Measurements from ENCODE around the gene SAMHD1.
A peak's percentile ranks its signal among the peaks of the same experiment; 100 is the strongest.
"Not testable (repeated sequence)": the region's sequence is repeated elsewhere in the genome, so short reads cannot be mapped to it uniquely, and the experiment has no call there.

SAMHD1 gene

DNA sequence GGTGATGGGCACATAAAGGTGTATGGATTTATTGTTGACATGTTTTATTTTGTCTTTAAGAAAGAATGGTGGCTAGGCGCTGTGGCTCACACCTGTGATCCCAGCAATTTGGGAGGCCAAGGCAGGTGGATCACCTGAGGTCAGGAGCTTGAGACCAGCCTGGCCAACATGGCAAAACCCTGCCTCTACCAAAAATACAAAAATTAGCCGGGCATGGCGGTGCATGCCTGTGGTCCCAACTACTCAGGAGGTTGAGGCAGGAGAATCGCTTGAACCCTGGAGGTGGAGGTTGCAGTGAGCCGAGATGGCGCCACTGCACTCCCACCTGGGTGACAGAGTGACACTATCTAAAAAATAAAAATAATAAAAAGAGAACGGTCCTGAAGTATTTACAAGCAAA, 45.4 kb downstream of the SAMHD1 start:
- DNase-seq: not testable (repeated sequence)

DNA sequence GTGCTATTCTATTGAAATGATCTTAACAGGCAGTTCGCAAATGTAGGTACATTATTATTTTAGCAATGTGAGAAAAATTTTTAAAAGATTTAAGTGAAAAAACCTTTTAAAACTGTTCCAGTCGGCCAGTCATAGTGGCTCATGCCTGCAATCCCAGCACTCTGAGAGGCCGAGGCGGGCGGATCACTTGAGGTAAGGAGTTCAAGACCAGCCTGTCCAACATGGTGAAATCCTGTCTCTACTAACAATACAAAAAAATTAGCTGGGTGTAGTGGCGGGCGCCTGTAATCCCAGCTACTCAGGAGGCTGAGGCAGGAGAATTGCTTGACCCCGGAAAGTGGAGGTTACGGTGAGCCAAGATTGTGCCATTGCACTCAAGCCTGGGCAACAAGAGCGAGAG, 45.9 kb downstream of the SAMHD1 start:
- not testable (repeated sequence) for DNase-seq

DNA sequence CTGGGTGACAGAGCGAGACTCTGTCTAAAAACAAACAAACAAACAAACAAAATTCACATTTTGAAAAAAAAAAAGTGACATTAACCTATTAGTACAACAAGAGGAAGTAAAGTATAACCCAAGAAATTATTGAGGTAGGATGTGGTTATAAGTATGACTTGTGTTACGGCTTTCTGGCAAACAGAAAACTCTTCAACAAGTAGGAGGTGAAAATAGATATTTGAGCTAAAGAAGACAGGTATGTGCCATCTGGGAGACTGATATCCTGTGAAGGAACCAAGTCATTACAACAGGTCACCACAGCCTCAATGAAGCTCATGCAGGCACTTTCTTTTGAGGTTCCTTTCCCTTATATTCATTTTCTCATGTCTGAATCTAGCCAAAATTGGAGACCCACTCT, 46.8 kb downstream of the SAMHD1 start:
- no peak for DNase-seq

DNA sequence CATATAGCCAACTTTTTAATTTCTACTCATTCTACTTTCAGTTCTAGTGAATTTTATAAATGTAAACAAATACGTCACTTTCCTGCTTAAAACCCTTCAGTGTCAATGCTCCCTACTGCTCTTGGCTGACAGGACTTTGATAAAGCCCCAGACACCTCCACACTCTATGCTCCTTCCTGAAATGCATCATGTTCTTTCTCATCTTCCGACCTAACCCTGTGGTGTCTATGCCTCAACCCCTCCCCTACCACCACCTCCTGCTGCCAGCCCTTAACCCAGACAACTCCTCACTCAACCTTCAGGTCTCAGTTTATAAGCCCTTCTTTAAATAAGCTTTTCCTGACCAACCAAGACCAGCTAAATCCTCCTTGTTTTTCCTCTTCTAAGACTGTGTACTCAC, 56.5 kb downstream of the SAMHD1 start:
- DNase-seq: no peak

DNA sequence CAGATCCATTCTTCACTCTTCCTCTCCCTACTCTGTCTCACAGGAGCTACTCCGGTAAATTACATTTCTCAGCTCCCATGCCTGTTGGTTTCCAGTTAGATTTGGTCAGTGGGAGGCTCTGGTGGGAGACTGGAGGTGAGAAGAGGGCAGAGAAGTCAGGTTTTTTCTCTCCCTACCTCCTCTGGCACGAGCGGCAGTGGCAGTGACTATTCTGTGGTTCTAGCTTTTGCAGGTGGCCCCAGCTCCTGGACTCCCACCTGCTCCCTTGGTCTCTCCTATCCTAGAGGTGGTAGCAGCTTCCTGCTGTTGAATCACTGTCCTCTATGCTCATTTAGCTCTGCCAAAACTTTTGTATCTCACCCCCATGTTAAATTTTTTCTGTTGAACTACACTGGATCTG, 57.7 kb downstream of the SAMHD1 start:
- DNase-seq: no peak

DNA sequence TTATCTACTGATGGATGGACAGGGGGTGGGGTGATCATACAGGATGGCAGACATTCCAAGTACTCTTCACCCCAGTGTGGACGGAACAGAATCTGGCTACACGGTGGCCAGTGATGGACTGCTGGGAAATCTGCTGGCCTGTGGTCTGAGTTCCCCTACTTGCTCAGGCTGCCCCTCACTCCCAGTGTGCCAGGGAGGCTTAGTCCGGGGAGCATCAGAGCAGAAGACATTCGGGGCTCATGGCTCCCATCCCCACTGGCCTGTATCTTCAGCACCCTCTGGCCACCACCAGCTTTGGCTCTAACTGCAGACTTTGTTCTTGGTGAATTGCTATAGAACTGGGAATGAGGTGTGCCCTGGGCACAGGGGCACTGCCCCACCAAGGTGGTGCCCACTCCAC, 60.3 kb downstream of the SAMHD1 start:
- DNase-seq: no peak

DNA sequence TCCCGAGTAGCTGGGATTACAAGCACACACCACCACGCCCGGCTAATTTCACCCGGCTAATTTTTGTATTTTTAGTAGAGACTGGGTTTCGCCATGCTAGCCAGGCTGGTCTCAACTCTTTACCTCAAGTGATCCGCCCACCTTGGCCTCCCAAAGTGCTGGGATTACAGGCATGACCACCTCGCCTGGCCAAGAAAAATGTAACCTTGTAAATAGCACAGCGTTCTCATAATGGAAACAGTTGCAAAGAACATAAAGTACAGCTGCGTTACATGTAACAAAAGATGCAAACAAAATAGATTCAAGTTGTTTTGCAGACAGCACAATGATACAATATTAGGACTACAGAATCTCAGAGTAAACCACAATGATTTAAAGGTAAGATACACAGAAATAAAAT, 60.9 kb downstream of the SAMHD1 start:
- no peak for DNase-seq

DNA sequence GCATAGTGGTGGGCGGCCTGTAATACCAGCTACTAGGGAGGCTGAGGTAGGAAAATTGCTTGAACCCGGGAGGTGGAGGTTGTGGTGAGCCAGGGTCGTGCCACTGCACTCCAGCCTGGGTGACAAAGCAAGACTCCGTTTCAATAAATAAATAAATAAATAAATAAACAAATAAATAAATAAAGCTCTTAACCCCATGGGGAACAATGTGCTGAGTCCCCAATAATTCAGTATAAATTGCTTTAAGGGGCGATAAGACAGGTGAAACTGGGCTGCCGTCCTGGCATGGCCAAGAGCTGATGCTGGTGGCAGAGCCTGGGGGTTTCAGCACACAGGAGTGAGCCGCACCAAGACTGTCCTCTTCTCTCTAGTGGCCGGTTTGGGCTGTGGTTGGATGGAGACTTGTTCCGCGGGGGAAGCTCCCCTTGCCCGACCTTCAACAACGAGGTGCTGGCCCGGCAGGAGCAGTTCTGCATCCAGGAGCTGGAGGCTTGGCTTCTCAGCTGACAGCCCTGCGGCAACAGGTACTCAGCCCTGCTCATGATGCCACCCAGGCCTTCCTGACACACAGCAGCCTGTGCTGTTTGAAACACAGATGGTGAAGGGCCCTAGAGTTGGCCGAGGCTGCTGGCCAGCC, 62.5 kb downstream of the SAMHD1 start:
- DNase-seq: no peak

DNA sequence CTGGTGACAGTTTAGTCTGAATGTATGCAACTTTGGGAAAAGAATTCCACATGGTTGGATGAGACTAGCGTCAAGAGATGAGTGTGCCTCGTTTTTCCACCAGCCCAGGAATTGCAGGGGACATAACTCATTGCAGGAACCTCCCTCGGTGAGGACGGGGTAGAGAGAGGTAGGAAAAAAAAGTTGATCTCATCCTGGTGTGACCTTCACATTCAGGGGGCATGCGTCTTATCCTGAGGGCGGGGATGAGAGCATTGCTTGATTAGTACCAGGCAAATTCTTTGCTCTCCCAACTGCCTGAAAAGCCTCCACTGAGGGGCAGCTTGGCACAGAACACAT, 63.8 kb downstream of the SAMHD1 start:
- no peak for DNase-seq

DNA sequence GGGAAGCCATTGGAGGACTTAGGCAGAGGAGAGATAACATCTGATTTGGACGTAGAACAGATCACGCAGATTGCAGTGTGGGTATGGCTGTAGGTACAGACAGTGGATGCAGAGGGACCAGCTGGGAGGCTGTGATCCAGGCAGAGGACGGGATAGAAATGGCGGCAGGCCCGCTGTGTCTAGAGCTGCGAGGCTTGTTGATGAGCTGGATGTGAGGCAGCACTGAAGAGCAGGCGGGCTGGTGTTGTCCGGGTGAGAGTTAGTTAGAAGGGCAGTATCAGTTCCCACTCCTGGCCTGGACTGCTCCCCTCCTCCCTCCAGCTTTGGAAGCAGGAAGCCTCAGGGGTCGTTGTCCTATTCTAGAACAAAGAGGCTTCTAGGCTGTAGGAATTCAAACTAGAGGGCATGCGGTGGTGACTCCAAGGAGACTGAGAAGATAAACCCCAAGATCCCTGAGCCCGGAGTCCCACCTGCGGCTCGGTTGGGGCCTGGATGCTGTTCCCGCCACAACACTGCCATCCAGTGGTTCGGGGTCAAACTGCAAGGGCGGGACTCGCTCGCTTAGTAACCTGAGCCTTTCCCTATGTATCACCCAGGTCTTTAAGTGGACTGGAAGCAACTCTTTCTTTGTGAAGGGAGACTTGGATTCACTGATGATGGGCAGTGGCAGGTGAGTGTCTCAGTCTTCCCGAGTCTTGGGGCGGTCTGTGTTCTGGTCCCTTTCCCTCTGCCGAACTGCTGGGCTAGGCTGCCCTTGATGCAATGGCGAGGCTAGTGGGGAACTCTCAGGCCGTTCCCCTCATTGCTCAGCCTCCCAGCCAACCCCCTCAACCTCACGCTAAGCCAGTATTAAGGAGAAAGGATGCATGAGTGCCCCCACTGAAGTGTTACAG, 64.4 kb downstream of the SAMHD1 start:
- DNase-seq: peak; percentile 94

DNA sequence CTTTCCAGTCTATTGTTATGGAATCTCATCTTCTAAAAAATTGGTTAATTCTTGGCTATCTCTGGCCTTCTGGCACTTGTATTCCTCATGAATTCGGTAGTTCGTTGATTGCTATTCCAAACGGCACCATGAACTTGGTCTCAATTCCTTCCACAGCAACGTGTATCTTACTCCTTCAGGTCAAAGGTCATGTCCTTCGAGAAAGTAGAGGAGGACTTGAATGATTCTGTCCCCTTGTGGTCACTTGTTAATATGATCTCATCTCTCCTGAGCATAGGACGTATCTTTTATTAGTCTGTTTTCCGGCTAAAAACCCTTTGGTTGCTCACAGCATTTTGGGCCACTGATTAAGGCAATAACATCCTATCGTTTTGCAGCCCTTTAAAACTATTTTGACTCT, 66.2 kb downstream of the SAMHD1 start:
- DNase-seq: no peak

DNA sequence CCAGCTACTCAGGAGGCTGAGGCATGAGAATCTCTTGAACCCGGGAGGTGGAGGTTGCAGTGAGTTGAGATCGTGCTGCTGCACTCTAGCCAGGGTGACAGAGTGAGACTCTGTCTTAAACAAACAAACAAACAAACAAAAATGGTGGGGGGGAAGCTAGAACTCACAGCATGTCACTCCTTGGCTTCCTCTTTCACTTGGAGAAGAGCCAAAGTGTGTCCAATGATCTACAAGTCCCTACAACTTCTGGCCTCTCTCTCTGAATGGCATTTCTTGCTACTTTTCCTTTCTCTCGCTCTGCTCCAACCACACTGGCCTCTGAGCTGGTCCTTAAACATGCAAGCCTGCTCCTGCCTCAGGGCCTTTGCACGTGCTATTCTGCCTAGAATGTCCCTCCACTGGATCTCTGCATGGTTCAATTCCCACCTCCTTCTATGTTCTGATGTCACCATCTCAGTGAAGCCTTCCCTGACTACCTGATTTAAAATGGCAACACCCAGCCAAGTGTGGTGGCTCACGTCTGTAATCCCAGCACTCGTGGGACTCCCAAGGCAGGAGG, 67.5 kb downstream of the SAMHD1 start:
- DNase-seq: no peak

DNA sequence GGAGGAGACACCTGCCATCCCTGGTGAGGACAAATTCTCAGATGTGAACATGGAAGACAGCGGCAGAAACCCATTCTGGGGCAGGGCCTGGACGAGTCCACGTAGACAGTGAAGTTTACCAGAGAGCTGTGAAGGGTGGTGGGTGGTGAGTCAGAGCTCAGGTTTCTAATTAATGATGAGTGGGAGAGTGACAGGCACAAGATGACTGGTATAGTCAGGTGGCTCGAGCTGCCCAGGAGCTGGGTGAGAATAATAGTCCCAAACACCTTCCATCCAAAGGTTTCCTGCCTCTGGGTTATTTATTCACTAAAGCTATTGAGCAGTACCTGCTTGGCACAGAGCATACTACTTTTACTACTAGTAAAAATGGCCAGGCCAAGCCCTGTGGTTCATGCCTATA, 69.6 kb downstream of the SAMHD1 start:
- no peak for DNase-seq

DNA sequence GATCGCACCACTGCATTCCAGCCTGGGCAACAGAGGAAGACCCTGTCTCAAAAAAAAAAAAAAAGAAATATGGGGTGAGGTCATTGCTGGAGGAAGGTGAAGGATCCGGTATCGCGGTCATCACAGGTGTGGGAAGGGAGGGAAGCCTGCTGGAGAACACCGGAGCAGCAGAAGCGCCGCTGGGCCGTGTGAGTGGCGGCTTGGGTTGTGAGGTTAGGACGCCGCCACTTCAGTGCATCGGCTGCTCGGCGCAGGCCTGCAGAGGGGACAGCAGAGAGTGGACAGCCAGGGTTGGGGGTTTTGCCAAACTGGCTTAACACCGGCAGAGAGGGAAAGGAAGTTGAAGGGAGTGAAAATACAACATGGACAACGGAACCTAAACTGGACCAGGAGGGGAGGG, 70.2 kb downstream of the SAMHD1 start:
- DNase-seq: no peak

DNA sequence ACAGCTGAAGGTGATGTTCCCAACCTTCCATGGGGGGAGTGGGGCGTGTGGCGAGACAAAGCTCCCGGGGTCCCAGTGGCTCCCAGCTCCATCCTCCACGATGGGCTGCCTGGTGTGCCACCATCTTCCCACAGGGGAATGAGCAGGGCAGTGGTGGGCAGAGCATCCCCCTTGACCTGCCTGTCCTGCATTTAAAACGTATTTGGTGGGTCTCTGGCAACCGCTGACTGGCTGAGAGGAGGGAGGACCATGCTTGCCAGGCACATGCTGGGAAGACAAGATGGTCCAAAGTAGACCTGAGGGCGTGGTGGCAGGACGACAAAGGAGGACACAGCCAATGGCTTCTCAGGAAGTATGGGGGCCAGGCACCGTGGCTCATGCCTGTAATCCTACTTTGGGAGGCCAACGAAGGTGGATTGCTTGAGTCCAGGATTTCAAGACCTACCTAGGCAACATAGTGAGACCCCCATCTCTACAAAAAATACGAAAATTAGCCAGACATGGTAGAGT, 70.7 kb downstream of the SAMHD1 start:
- DNase-seq: no peak

DNA sequence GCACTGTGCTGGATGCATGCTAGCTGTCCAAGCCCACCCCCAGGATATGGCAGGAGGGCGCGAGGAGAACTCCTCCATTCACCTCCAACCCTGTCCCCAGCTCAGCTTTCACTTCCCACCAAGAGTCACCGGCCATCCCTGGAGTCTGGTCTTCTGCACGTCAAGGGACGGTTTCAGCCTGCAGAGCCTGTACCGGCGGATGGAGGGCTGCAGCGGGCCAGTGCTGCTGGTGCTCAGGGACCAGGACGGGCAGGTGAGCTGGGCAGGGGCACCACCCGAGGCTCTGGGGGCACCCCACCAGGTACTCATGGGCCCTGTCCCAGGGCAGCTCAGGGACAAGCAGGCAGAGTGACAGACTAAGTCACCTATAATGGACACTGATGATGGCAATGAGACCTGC, 72.6 kb downstream of the SAMHD1 start:
- DNase-seq: no peak

DNA sequence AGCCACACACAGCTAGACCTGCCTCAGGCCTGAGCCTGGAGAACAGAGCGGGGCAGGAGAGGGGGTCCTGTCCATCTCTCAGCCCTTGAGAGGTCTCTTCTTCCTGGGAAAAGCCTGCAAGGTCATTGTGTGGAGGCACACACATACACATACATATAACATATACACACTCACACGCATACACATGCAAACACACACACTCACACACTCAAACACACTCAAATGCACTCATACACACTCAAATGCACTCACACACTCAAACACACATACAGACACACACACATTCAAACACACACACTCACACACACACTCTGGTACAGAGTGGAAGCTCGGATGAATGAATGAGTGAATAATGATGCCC, 75.1 kb downstream of the SAMHD1 start:
- no peak for DNase-seq

DNA sequence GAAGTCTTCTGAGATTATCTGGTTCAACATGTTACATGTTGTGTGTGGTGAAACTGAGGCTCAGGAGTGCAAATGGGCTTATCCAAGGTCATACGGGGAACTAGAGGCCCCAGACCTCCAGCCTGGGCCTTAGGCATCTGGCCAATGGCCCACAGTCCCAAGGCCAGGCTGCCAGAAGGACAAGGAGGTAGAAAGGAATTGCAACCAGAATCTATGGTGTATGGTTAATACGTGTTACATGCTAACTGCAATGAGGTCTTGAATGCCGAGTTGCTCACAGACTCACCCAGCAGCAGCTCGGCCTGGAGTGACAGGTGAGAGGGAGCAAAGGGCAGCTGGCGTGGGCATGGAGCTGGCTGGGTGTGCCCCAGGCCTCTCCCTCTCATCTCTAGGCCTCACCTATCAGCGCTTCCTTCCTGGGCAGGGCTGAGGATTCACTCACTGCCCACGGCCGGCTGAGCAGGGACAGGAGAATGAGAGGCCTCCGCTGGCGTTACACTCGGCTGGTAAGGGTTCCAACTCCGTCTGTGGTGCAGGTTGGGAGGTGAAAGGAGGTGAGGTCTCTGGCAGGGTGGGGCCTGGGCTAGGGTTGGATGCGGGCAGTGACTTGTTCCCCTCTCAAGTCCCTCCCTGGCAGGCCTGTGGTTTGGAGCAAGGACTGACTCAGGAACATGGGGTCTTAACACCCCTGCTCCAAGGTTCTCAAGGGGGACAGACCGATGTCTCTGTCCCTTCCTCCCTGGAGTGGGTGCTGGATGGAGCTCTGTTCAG, 75.6 kb downstream of the SAMHD1 start, which contains the start of gene TLDC2:
TLDC2 (plus strand) TSS at position 437 of the 771 bp plus-strand sequence; CDS start at position 474, 37 bp downstream.
- no peak for DNase-seq

DNA sequence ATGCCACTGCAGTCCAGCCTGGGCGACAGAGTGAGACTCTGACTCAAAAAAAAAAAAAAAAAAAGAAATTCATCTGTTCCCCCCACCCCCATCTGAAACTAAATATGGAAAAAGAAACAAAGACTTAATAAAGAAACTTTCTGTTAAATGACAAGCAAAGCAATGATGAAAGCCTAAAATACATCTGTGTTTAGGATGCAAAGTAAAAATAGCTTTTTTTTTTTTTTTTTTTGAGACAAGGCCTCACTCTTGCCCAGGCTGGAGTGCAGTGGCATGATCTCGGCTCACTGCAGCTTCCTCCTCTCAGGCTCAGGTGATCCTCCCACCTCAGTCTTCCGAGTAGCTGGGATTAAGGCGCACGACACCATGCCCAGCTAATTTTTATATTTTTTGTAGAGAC, 76.4 kb downstream of the SAMHD1 start:
- not testable (repeated sequence) for DNase-seq

DNA sequence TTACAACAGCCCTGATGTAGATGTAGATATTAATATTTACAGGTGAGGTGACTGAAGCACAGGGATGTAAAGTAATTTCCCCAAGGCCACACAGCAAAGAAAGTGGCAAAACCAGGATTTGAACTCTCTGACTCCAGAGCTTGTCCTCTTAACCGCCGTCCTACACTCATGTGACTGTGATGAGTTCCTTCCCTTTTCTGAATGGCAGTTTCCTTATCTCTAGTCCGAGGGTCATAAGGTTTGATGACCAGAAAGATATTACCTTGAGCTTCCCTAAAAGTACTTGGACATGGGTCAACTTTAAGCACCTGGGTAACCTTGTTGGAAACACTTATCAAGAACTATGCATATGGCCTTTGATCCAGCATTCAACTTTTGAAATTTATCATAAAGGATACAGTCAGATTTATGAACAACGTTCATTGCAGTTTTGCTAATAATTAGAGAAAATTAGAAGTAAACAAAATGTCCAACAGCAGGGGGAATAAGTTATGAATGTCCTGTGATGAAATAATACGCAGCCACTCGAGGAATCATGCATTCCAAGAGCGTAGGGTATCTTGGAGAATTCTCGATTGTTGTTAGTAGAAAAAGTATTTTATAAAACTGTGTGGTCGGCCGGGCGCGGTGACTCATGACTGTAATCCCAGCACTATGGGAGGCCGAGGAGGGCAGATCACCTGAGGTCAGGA, 77.9 kb downstream of the SAMHD1 start:
- DNase-seq: no peak

DNA sequence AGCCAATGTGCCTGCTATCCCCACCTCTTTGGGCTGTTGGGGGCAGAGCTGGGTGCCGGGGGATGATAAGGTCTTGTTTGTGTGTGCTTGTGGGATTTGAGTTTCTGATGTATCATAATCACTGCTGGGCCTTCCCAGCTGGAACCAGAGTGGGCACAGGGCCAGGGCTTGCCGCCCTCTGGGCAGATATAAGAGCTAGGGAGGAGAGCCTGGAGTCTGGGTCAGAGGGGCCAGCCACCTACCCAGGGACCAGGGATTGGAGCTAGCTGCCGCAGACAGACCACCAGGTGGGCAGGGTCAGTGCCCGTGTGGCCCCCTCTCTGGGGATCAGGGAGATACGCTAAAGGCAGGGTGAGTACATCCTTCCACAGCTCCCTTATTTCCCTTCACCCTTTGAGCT, 78.7 kb downstream of the SAMHD1 start:
- no peak for DNase-seq

Data from activated CD8-positive, alpha-beta memory T cell treated with anti-CD3 and anti-CD28 coated beads, Interleukin-2, amount 50 U/mL, for 48 hours (primary cell).